Fibroblast of lung (primary cell): ENCODE results near the gene UBE3D. TPM values are rescaled to one million over a fixed set of nuclear protein-coding genes. Genes with fewer than 3 reads are reported as not detected.

ENCODE experiments used
- DNase-seq, 2 donors: peaks; one replicate each; pipeline versions ENCODE4 v3.0.0 to v3.0.0-alpha.2; 2010; ENCODE audit warnings: low read depth in 2 of 2
- H2AFZ ChIP-seq: 2 replicates; pipeline ENCODE4 v1.5.1; 2012; ENCODE audit warnings: low read length, control low read depth, inconsistent platforms
- H3K27ac ChIP-seq: 2 replicates; pipeline ENCODE4 v1.5.1; 2011; ENCODE audit warnings: low read length, control low read depth; ENCODE audit not compliant: insufficient read depth
- H3K27me3 ChIP-seq: 2 replicates; pipeline ENCODE4 v1.5.1; 2011; ENCODE audit warnings: mild to moderate bottlenecking, low read length; ENCODE audit not compliant: control insufficient read depth, insufficient read depth
- H3K36me3 ChIP-seq: 2 replicates; pipeline ENCODE4 v1.5.1; 2011; ENCODE audit warnings: low read length; ENCODE audit not compliant: control insufficient read depth, insufficient read depth
- H3K4me1 ChIP-seq: 2 replicates; pipeline ENCODE4 v1.5.1; 2011; ENCODE audit warnings: low read length; ENCODE audit not compliant: control insufficient read depth, insufficient read depth; ENCODE audit errors: extremely low read depth
- H3K4me2 ChIP-seq: 2 replicates; pipeline ENCODE4 v1.5.1; 2011; ENCODE audit warnings: low read length, control low read depth; ENCODE audit not compliant: insufficient read depth; ENCODE audit errors: extremely low read depth
- H3K4me3 ChIP-seq, 4 experiments: fragments of 200-600 bp in 1 of 4; sonication (generic) in 1 of 4; replicated peaks in 1 of 4; 2 replicates each; pipeline ENCODE4 v1.5.1; 2011 to 2016; ENCODE audit warnings: low read length in 4 of 4, low read depth in 3 of 4, mild to moderate bottlenecking in 3 of 4, control low read depth in 2 of 4, inconsistent platforms in 1 of 4, mixed read lengths in 1 of 4; ENCODE audit not compliant: insufficient read depth in 1 of 4; ENCODE audit errors: control extremely low read depth in 1 of 4
- H3K79me2 ChIP-seq: 2 replicates; pipeline ENCODE4 v1.5.1; 2012; ENCODE audit warnings: mild to moderate bottlenecking, low read length, inconsistent platforms; ENCODE audit not compliant: control insufficient read depth, insufficient read depth
- H3K9ac ChIP-seq: 2 replicates; pipeline ENCODE4 v1.5.1; 2011; ENCODE audit warnings: mild to moderate bottlenecking, low read length, control low read depth; ENCODE audit not compliant: insufficient read depth
- H3K9me3 ChIP-seq: 2 replicates; pipeline ENCODE4 v1.5.1; 2012; ENCODE audit warnings: low read depth, low read length; ENCODE audit not compliant: control insufficient read depth, insufficient read depth
- H4K20me1 ChIP-seq: 2 replicates; pipeline ENCODE4 v1.5.1; 2011; ENCODE audit warnings: low read length; ENCODE audit not compliant: control insufficient read depth, insufficient read depth; ENCODE audit errors: extremely low read depth
- CTCF ChIP-seq, 2 donors: IDR thresholded peaks in 1 of 2; conservative IDR thresholded peaks in 1 of 2; 1 replicate in 1 of 2; 2 replicates in 1 of 2; pipeline ENCODE4 v1.5.1; 2011 to 2012; ENCODE audit warnings: low read length in 2 of 2, control low read depth in 1 of 2, inconsistent platforms in 1 of 2, low read depth in 1 of 2, mild to moderate bottlenecking in 1 of 2
- EZH2 ChIP-seq: IDR thresholded peaks from 2 replicates; pipeline ENCODE4 v1.5.1; 2012; ENCODE audit warnings: low read length, control low read depth, mild to moderate bottlenecking; ENCODE audit errors: missing control alignments
- polyA plus RNA-seq, 2 donors: library from polyadenylated mRNA; depleted of rRNA in 1 of 2; stranded (reverse) in 1 of 2; unstranded in 1 of 2; fragments of >200 nt; gene quantifications; 2 replicates each; pipeline ENCODE4 v1.2.1, GENCODE V29; 2011 to 2012; ENCODE audit warnings: missing spikeins in 1 of 2
- total RNA-seq: library from RNA; depleted of rRNA; stranded (reverse); fragments of >200 nt; gene quantifications from 2 replicates; pipeline ENCODE4 v1.2.1, GENCODE V29; 2014

UBE3D gene
- total and polyA plus RNA-seq, 2 donors (not counting 1 experiment from before 2014, with no cell fraction given): 2.8 to 5.6 TPM

DNA sequence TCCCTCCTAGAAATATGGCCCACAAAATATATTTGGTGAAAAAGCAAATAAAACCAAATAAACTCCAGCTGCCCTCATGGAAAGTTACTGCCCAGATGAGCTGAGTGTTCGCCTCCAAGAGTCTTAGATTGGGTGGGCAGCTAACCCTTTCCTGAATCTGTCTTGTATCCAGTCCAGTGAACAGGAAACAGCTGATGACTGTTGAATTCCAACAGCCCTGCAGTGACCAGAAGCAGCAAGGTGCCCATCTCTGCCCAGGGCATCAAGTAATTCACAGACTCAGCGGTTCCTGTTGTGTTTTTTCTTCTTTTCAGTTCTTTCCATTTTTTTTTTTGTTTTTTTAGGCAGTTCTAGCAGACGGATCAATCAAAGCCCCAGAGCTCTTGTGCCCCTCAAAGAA is 199.2 kb downstream of the UBE3D start:
- TF ChIP-seq EZH2: no peak
- Histone ChIP-seq H3K9me3 (no peaks in the 10 kb centered on the region), H3K36me3 (no peaks in the 10 kb centered on the region), H3K4me3 (no peak overlapping the region), H3K4me1 (no peaks in the 10 kb centered on the region), H4K20me1 (no peaks in the 10 kb centered on the region), H3K27me3 (no peaks in the 10 kb centered on the region), H3K79me2 (no peaks in the 10 kb centered on the region), H3K27ac (no peak overlapping the region), H3K9ac (no peak overlapping the region), H2AFZ (no peak overlapping the region), H3K4me2 (no peak overlapping the region)
- no peak for DNase-seq

DNA sequence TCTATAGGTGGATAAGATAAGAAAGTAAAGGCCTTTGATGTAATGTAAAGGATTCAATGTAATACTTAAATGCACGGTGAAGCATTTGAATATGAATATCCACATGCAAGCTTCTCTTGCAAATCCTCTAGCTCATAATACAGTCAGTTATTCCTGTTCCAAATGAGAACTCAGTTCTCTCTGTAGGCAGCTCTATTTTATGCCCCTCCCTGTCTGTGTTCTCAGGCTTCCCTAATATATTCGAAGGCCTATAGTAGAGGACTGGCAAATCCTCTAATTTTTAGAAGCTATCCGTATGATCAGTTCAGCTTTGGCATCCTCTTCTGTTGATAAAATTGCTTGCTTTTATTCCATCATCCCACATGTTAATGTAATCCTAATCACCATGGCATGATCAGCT is 200.2 kb downstream of the UBE3D start:
- Histone ChIP-seq H3K4me3 (no peak overlapping the region), H3K4me2 (no peak overlapping the region), H3K27me3 (no peaks in the 10 kb centered on the region), H3K79me2 (no peaks in the 10 kb centered on the region), H4K20me1 (no peaks in the 10 kb centered on the region), H3K27ac (no peak overlapping the region), H3K36me3 (no peaks in the 10 kb centered on the region), H3K9me3 (no peaks in the 10 kb centered on the region), H3K4me1 (no peaks in the 10 kb centered on the region), H3K9ac (no peak overlapping the region), H2AFZ (no peak overlapping the region)
- TF ChIP-seq EZH2: no peak
- no peak for TF ChIP-seq CTCF (conservative IDR thresholded peaks at IDR 0.05 in 1 of 2, IDR thresholded peaks at IDR 0.05 in 1 of 2; ENCODE audit: low read depth in 1 of 2, low read length in 2 of 2)
- DNase-seq: no peak

GRCh38 chr6:82863781-82864180 is 201.9 kb downstream of the UBE3D start:
- H3K9me3 ChIP-seq: no peaks in the 10 kb centered on the region
- H3K4me1 ChIP-seq: no peaks in the 10 kb centered on the region
- no peak overlapping the region for H2AFZ ChIP-seq
- H3K4me3 ChIP-seq: no peak overlapping the region
- no peak overlapping the region for H3K9ac ChIP-seq
- H3K79me2 ChIP-seq: no peaks in the 10 kb centered on the region
- H4K20me1 ChIP-seq: no peaks in the 10 kb centered on the region
- no peak for DNase-seq
- TF ChIP-seq EZH2 (no peak), CTCF (conservative IDR thresholded peaks at IDR 0.05 in 1 of 2, IDR thresholded peaks at IDR 0.05 in 1 of 2; ENCODE audit: low read depth in 1 of 2, low read length in 2 of 2) (no peak)
- H3K4me2 ChIP-seq: no peak overlapping the region
- H3K36me3 ChIP-seq: no peaks in the 10 kb centered on the region
- H3K27ac ChIP-seq: no peak overlapping the region
- H3K27me3 ChIP-seq: no peaks in the 10 kb centered on the region
